ENCODE results near the gene XYLB.

The XYLB gene

GRCh38 chr3:38458796-38459498 is 112.4 kb downstream of the XYLB start:
- Histone ChIP-seq H3K9me3 (ENCODE audit: severe bottlenecking) (no peaks in the 10 kb centered on the region), H3K4me3 (ENCODE audit: low read depth, low read length) (no peak overlapping the region), H3K36me3 (peaks cover 4% of the 10 kb centered on the region; the same call in 1 of the 2 replicates), H3K27me3 (ENCODE audit: insufficient read depth, low read depth, severe bottlenecking) (no peaks in the 10 kb centered on the region), H3K27ac (no peak overlapping the region)
- no peak for DNase-seq
- no peak for TF ChIP-seq CTCF (IDR thresholded peaks at IDR 0.05; ENCODE audit: low read depth, low read length)

DNA sequence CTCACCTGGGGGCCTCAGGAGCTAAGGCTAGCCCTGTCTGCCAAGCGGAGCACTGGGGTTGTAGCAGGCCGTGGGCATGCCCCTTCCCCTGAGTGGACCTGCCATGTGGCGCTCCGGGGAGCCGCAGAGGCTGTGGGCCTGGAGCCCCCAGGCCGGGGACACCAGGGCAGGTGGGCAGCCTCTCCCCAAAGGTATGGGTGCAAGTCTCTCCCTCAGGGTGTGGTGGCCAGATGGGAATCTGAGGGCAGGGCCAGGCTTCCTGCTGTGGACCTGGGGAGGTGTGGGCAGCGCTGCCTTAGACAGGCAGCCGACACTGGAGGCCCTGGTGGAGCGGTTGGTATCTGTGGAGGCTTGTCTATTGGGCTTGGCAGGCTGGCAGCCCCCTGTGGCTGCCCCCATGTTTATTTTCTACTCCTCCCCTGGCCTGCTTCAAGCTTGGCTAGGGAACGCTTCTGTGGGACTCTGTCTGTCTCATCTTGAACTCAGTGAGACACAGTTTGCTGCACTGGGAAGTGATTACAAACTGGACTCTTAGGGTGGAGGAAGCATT is 113.0 kb downstream of the XYLB start:
- Histone ChIP-seq H3K27me3 (ENCODE audit: insufficient read depth, low read depth, severe bottlenecking) (no peaks in the 10 kb centered on the region), H3K27ac (no peak overlapping the region), H3K4me3 (ENCODE audit: low read depth, low read length) (no peak overlapping the region), H3K36me3 (peaks cover under 1% of the 10 kb centered on the region; the same call in 1 of the 2 replicates), H3K9me3 (ENCODE audit: severe bottlenecking) (no peaks in the 10 kb centered on the region)
- DNase-seq, result no peak
- TF ChIP-seq CTCF (IDR thresholded peaks at IDR 0.05; ENCODE audit: low read depth, low read length), result no peak

GRCh38 chr3:38460377-38461270 is 114.0 kb downstream of the XYLB start:
- Histone ChIP-seq H3K9me3 (ENCODE audit: severe bottlenecking) (no peaks in the 10 kb centered on the region), H3K4me3 (ENCODE audit: low read depth, low read length) (no peak overlapping the region), H3K27me3 (ENCODE audit: insufficient read depth, low read depth, severe bottlenecking) (no peaks in the 10 kb centered on the region), H3K36me3 (no peaks in the 10 kb centered on the region), H3K27ac (no peak overlapping the region)
- no peak for TF ChIP-seq CTCF (IDR thresholded peaks at IDR 0.05; ENCODE audit: low read depth, low read length)
- DNase-seq, result no peak
